Measurements from ENCODE around the gene GPR18.

The GPR18 gene, protein sequence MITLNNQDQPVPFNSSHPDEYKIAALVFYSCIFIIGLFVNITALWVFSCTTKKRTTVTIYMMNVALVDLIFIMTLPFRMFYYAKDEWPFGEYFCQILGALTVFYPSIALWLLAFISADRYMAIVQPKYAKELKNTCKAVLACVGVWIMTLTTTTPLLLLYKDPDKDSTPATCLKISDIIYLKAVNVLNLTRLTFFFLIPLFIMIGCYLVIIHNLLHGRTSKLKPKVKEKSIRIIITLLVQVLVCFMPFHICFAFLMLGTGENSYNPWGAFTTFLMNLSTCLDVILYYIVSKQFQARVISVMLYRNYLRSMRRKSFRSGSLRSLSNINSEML

GRCh38 chr13:99258210-99258860 lies at the start of gene GPR18:
Gene GPR18, minus strand, starts transcription at chr13:99258379. Its CDS starts 2,507 bp downstream, at chr13:99255872.
- DNase-seq: no peak

GRCh38 chr13:99307648-99308339 lies 49.6 kb upstream of the GPR18 start:
- DNase-seq: no peak

DNA sequence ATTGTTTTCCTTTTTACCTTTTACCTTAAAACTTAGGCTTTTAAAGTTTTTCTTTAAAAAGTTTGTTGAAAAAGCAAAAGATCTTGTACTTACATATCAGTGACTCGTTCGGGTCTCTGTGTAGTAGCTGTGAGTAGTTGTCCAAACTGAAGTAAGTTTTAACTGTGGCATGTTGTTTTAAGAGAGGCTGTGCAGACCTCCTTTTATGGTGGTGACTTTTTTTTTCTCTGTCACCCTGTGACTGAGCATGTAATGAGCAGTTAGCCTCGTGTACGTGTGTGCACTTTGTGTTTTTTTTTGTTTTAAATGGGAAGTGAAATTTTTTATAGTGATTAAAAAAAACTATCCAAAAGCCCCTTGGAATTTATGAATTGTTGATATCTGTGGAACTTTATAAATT lies 49.1 kb upstream of the GPR18 start, which contains the start of gene GPR183:
Gene GPR183, minus strand, starts transcription at position 153 of the 400 bp plus-strand sequence. CDS start 11,254 bp downstream, outside the sequence.
- DNase-seq: no peak

- no peak for DNase-seq
Measured at GRCh38 chr13:99305566-99305965, 47.4 kb upstream of the GPR18 start.

- DNase-seq: no peak
Measured at GRCh38 chr13:99305158-99305557, 47.0 kb upstream of the GPR18 start.

GRCh38 chr13:99304541-99304940 lies 46.4 kb upstream of the GPR18 start:
- DNase-seq: no peak

GRCh38 chr13:99303863-99304521 lies 45.8 kb upstream of the GPR18 start:
- DNase-seq: peak in 5 of 14 donors; percentile 10 to 47 (median 41)

GRCh38 chr13:99302637-99303505 lies 44.7 kb upstream of the GPR18 start:
- no peak for DNase-seq

- DNase-seq: no peak
Measured at GRCh38 chr13:99301913-99302636, 43.9 kb upstream of the GPR18 start.

GRCh38 chr13:99301056-99301838 lies 43.1 kb upstream of the GPR18 start:
- no peak for DNase-seq

DNA sequence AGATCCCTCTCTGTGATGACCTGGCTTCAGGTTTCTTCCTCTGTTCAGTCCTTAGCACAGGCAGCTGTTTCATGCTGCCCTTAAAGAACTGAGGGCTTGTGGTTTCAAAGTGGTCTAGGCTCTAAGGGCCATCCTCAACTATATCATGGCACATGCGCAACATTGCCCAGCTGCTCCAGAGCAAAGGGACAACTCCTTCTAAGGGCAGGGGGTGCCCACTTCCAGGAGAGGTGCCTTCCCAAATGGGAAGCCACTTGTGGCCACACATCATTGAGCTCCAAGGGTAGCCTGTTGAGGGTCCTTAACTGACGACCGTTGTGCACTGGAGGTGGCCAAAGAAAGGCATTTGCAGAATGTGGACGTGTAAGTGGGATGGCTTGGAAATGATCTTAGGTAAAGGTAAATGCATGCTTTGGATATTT lies 41.8 kb upstream of the GPR18 start:
- DNase-seq: no peak

- DNase-seq: no peak
Measured at GRCh38 chr13:99299256-99299919, 41.2 kb upstream of the GPR18 start.

GRCh38 chr13:99298056-99298455 lies 39.9 kb upstream of the GPR18 start:
- no peak for DNase-seq

DNA sequence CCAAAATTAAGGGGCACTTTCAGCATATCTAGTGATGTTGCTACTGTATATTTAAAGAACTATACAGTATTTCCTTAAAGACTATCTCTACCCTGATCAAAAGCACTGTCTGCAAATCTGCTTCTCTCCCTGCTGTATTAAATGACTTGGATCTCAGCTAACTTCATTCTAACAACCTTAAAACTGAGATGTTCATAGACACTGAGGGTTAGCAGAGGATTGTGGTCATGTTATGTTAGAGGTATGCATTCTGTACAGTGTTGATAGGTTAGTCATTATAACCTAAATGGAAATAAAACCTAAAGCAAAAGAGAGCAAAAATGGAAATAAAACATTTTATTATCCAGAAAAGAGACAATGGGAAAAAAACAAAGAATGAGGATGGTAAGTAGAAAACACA lies 39.2 kb upstream of the GPR18 start:
- no peak for DNase-seq

DNA sequence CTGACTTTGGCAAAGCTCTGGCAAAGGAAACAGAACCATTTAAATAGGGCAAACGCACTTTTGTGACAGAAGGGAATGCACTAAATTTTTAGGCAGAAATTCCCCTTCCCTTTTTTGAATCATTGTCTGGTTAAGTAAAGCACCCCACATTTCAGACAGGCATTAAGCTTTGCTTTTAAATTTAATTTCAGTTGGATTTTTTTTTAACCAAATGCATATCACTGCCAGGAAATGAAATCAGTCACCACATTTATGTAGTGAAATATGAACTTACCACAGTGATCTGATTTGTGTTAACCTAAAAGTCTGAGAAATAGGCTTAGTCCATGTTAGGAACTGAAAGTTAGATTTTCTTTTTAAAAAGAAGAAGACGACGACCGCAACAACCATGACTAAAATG lies 38.2 kb upstream of the GPR18 start:
- no peak for DNase-seq

DNA sequence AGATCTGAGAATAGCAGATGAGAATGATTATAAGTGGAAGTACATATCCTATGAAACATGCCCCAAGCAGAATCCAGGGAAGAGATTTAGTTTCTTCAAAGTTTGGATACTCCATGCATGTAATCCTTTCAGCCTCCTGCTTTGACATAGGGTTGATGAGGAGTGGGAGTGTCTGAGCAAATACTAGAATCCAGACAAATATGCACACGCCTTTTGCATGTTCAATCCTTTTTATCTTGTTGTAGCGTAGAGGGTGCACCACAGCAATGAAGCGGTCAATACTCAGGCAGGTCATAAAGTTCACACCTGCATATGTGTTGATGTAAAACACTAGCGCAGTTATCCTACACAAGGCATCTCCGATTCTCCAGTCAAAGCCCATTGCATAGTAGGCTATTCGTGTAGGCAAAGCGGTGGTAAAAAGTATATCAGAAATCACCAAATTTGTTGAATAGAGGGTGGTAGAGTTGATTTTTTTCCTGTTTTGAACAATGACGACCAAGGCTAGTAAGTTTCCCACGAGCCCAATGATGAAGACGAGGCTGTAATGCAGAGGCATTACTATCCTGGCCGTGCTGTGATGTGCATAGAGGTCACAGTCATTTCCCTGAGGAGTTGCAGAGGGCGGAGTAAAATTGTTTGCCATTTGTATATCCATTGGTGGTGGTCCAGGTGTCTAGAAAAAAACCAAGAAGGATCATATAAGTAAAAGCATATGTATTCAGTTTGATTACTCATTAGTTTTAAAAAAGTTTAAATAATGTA lies 37.5 kb upstream of the GPR18 start:
- no peak for DNase-seq

GRCh38 chr13:99294958-99295357 lies 36.8 kb upstream of the GPR18 start:
- no peak for DNase-seq

GRCh38 chr13:99294198-99294597 lies 36.0 kb upstream of the GPR18 start:
- DNase-seq: no peak

DNA sequence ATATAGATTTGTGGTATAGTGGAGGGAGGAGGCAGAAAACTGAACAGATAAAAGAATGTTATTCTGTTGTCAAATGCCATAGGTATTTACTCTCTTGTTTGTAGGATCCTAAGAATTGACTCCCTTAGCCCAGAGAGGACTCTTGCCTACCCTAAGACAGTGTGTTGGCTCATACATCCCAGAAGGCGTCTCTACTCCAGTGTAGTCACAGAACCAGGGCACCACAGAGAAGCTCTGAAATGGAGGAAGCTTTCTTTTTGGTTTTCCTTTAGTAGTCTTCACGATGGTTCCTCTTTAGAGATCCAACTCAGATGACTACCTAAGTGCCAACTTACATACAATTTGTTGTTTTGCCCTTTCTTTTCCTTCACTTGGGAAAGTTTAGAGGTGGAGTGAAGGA lies 35.0 kb upstream of the GPR18 start:
- no peak for DNase-seq
